HG03097 (cell line): Measurements from ENCODE around the gene TRIM65.
"Not testable (repeated sequence)": the region's sequence is repeated elsewhere in the genome, so short reads cannot be mapped to it uniquely, and the experiment has no call there.

Experiments
- ATAC-seq: cut with Tn5 transposase; IDR thresholded peaks from one replicate; pipeline ENCODE4 v1.9.1; 2021; ENCODE audit not compliant: unreplicated experiment, low FRiP score

The TRIM65 gene

GRCh38 chr17:75897160-75898019, 639 bp upstream of the TRIM65 start:
- no peak for ATAC-seq

GRCh38 chr17:75895370-75896155, 1.2 kb downstream of the TRIM65 start:
- no peak for ATAC-seq

GRCh38 chr17:75894049-75894733, 2.6 kb downstream of the TRIM65 start:
- no peak for ATAC-seq

GRCh38 chr17:75893305-75894048, 3.3 kb downstream of the TRIM65 start:
- ATAC-seq = no peak

- ATAC-seq = no peak
Observed at GRCh38 chr17:75892556-75893224, 4.1 kb downstream of the TRIM65 start.

- ATAC-seq = no peak
Observed at GRCh38 chr17:75891605-75892555, 4.9 kb downstream of the TRIM65 start.

GRCh38 chr17:75891022-75891604, 5.6 kb downstream of the TRIM65 start:
- no peak for ATAC-seq

GRCh38 chr17:75889454-75889853, 7.3 kb downstream of the TRIM65 start:
- no peak for ATAC-seq

GRCh38 chr17:75888484-75888883, 8.3 kb downstream of the TRIM65 start:
- ATAC-seq = no peak

GRCh38 chr17:75885860-75886259, 10.9 kb downstream of the TRIM65 start:
- ATAC-seq = not testable (repeated sequence)

GRCh38 chr17:75885431-75885830, 11.3 kb downstream of the TRIM65 start:
- no peak for ATAC-seq

GRCh38 chr17:75881678-75882454, 14.9 kb downstream of the TRIM65 start:
- ATAC-seq = no peak

GRCh38 chr17:75880266-75880665, 16.5 kb downstream of the TRIM65 start:
- ATAC-seq = no peak

GRCh38 chr17:75878174-75878998, 18.4 kb downstream of the TRIM65 start, which contains the start of gene TRIM47:
Gene TRIM47 (minus strand): TSS chr17:75878581. CDS start chr17:75878548, 33 bp downstream.
- no peak for ATAC-seq

- ATAC-seq = no peak
Observed at GRCh38 chr17:75877752-75878173, 19.0 kb downstream of the TRIM65 start.

GRCh38 chr17:75876938-75877751, 19.6 kb downstream of the TRIM65 start:
- ATAC-seq = no peak
